Measurements from ENCODE around the gene KHDRBS2. TPM values are rescaled to one million over a fixed set of nuclear protein-coding genes. Genes with fewer than 3 reads are reported as not detected.

Gene KHDRBS2
- total RNA-seq, 1 donor from 2014 or later, result not detected

GRCh38 chr6:61989616-61990015, 296.4 kb downstream of the KHDRBS2 start:
- no peak overlapping the region for H3K4me3 ChIP-seq (ENCODE audit: low read depth, low read length)
- TF ChIP-seq, protein P1, sequence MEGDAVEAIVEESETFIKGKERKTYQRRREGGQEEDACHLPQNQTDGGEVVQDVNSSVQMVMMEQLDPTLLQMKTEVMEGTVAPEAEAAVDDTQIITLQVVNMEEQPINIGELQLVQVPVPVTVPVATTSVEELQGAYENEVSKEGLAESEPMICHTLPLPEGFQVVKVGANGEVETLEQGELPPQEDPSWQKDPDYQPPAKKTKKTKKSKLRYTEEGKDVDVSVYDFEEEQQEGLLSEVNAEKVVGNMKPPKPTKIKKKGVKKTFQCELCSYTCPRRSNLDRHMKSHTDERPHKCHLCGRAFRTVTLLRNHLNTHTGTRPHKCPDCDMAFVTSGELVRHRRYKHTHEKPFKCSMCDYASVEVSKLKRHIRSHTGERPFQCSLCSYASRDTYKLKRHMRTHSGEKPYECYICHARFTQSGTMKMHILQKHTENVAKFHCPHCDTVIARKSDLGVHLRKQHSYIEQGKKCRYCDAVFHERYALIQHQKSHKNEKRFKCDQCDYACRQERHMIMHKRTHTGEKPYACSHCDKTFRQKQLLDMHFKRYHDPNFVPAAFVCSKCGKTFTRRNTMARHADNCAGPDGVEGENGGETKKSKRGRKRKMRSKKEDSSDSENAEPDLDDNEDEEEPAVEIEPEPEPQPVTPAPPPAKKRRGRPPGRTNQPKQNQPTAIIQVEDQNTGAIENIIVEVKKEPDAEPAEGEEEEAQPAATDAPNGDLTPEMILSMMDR (conservative IDR thresholded peaks at IDR 0.05; ENCODE audit: low read depth, low read length), result no peak

GRCh38 chr6:61980622-61981021, 305.4 kb downstream of the KHDRBS2 start:
- no peak for DNase-seq (ENCODE audit: low read depth)
- TF ChIP-seq, protein P1 (conservative IDR thresholded peaks at IDR 0.05; ENCODE audit: low read depth, low read length), result no peak

More at GRCh38 chr6:61989616-61990015, 296.4 kb downstream of the KHDRBS2 start:
- DNase-seq (ENCODE audit: low read depth), result no peak

GRCh38 chr6:61977947-61978346, 308.1 kb downstream of the KHDRBS2 start:
- TF ChIP-seq, protein P1 (conservative IDR thresholded peaks at IDR 0.05; ENCODE audit: low read depth, low read length), result no peak
- no peak overlapping the region for H3K4me3 ChIP-seq (ENCODE audit: low read depth, low read length)
- no peak for DNase-seq (ENCODE audit: low read depth)

More at GRCh38 chr6:61980622-61981021, 305.4 kb downstream of the KHDRBS2 start:
- H3K4me3 ChIP-seq (ENCODE audit: low read depth, low read length), result no peak overlapping the region

DNA sequence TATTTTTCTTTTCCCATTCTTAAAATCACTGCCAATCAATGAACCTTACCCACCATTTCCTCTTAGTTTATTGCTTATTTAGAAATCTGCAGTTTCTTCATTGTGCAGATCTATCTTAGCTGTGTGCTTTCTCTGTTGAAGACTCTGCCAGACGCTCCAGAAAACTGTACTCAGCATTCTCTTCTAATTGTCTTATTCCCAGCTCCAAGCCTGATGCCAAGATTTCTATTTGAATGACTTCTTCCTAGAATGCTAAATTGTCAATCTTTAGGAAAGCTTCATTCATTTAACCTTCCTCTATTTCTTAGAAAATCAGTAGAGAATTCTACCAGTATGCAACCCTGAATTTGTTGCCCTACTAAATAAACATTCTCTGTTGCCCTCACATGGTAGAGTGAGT, 308.9 kb downstream of the KHDRBS2 start:
- H3K4me3 ChIP-seq (ENCODE audit: low read depth, low read length), result no peak overlapping the region
- TF ChIP-seq, protein P1 (conservative IDR thresholded peaks at IDR 0.05; ENCODE audit: low read depth, low read length), result no peak
- no peak for DNase-seq (ENCODE audit: low read depth)

GRCh38 chr6:61959196-61959595, 326.8 kb downstream of the KHDRBS2 start:
- TF ChIP-seq, protein P1 (conservative IDR thresholded peaks at IDR 0.05; ENCODE audit: low read depth, low read length), result no peak
- H3K4me3 ChIP-seq (ENCODE audit: low read depth, low read length), result no peak overlapping the region
- DNase-seq (ENCODE audit: low read depth), result no peak

DNA sequence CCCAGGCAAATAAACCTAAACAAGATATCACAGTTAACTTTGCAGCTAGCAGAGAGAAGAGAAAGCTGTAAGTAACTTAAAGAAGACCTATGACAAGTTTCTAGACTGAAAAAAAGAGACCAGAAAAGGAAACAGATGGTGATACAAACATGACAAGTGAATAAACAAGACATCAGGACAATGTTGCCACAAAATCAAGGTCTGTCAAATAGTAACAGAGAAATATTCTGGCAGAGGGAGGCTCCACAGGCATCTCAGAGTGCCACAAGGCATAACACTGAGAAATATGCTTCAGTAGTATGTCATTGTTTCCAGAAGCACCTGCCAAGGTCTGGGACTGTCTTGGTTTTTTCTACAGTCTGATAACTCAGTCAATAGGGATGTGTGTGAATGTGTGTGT, 332.2 kb downstream of the KHDRBS2 start:
- DNase-seq (ENCODE audit: low read depth), result no peak
- TF ChIP-seq, protein P1 (conservative IDR thresholded peaks at IDR 0.05; ENCODE audit: low read depth, low read length), result no peak
- no peak overlapping the region for H3K4me3 ChIP-seq (ENCODE audit: low read depth, low read length)

DNA sequence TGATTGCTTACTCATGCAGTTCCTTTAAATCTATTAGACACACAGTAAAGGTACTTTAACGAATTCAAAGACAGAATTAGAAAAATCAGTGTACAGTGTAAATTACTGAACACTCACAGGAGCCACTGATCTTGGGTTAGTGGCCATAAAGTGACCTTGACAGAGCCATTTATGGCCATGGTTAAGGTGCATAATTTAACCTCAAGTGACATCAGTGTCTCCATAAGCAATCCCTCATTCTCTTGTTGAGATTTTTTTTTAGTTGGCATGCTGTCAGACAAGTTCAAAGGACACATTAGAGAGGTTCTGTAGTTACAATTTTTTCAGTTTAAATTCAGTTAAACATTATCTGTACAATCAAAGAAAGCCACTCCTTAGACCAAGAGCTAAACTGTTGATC, 334.4 kb downstream of the KHDRBS2 start:
- TF ChIP-seq, protein P1 (conservative IDR thresholded peaks at IDR 0.05; ENCODE audit: low read depth, low read length), result no peak
- no peak for DNase-seq (ENCODE audit: low read depth)
- H3K4me3 ChIP-seq (ENCODE audit: low read depth, low read length), result no peak overlapping the region

Data from epithelial cell of proximal tubule (primary cell).